ENCODE data around the gene WNT2B. TPM values are rescaled to one million over a fixed set of nuclear protein-coding genes. Genes with fewer than 3 reads are reported as not detected.

WNT2B gene
- total and polyA plus RNA-seq, 10 of the 15 experiments (the other 5 are each of a cell fraction or from before 2014, with no cell fraction given), result 0.02 to 1.1 (median 0.14) TPM

GRCh38 chr1:112515311-112516009 is 6.7 kb downstream of the WNT2B start:
- in situ Hi-C loops (cut with MboI) (no loop called here), intact Hi-C loops (cut with micrococcal nuclease; ENCODE audit: unreplicated experiment) (no loop called here)
- H3K4me1 ChIP-seq (ENCODE audit: control insufficient read depth, insufficient read depth, low read length), result no peaks in the 10 kb centered on the region; the same call in 1 of the 2 replicates
- no peak for TF ChIP-seq SUZ12 (IDR thresholded peaks at IDR 0.05; ENCODE audit: unreplicated experiment)
- TF ChIP-seq FOS (IDR thresholded peaks at IDR 0.05; ENCODE audit: borderline replicate concordance, extremely low read depth, insufficient read length), result no peak
- no peak for TF ChIP-seq NFYB (IDR thresholded peaks at IDR 0.05; ENCODE audit: insufficient read depth, low read depth, low read length)
- TF ChIP-seq CTCF (IDR thresholded peaks at IDR 0.05 in 2 of 3, conservative IDR thresholded peaks at IDR 0.05 in 1 of 3; ENCODE audit: control insufficient read depth in 2 of 3, extremely low read depth in 1 of 3, insufficient read depth in 1 of 3, low read depth in 3 of 3, low read length in 3 of 3), result no peak
- TF ChIP-seq NBN (IDR thresholded peaks at IDR 0.05), result no peak
- TF ChIP-seq HDGF (IDR thresholded peaks at IDR 0.05), result no peak
- TF ChIP-seq JUNB (IDR thresholded peaks at IDR 0.05), result no peak
- H2AFZ ChIP-seq (ENCODE audit: control insufficient read depth, low read depth, low read length), result no peak overlapping the region
- no peak overlapping the region for H3K9ac ChIP-seq (ENCODE audit: control insufficient read depth, insufficient read depth, low read length)
- no TSS peak for BruUV-seq (replicated peaks)
- no peaks in the 10 kb centered on the region for H3K79me2 ChIP-seq (ENCODE audit: control insufficient read depth, insufficient read depth, low read length)
- ChIA-PET CTCF (no interaction called here), SMC1A (ENCODE audit: uncharacterized antibody, unreplicated experiment) (interaction anchor here (0.7 kb wide), 1 partner anchor 114 kb away, joined by 6 read pairs; no protein-coding TSS in a partner anchor), POLR2A (no interaction called here), RAD21 (ENCODE audit: unreplicated experiment) (no interaction called here)
- H3K4me3 ChIP-seq, result no peak overlapping the region
- FAIRE-seq (no peak), ATAC-seq (no peak), DNase-seq (ENCODE audit: low read depth, low spot score) (no peak)
- H3K27me3 ChIP-seq (replicated peaks in 1 of 2; ENCODE audit: control insufficient read depth in 2 of 2, insufficient read depth in 2 of 2, low read length in 1 of 2), result no peaks in the 10 kb centered on the region; a peak in 1 of 4 replicates
- H3K36me3 ChIP-seq (ENCODE audit: control insufficient read depth in 2 of 2, insufficient read depth in 2 of 2, low read length in 1 of 2), result no peaks in the 10 kb centered on the region
- H3K9me3 ChIP-seq (replicated peaks; ENCODE audit: control insufficient read depth, insufficient read depth, low read length), result no peaks in the 10 kb centered on the region
- no peak overlapping the region for H3K27ac ChIP-seq (ENCODE audit: control insufficient read depth, insufficient read depth)
- WGBS (ENCODE audit: insufficient coverage, insufficient replicate concordance, low lambda C conversion rate, missing lambda C conversion rate), result 25% methylated on average over 2 of the region's 2 CpGs
- no peaks in the 10 kb centered on the region for H4K20me1 ChIP-seq (ENCODE audit: control insufficient read depth, insufficient read depth)
- H3K4me2 ChIP-seq (ENCODE audit: control insufficient read depth, insufficient read depth), result no peak overlapping the region
